ENCODE data around the gene IRF7.
"Not testable (repeated sequence)": the region's sequence is repeated elsewhere in the genome, so short reads cannot be mapped to it uniquely, and the experiment has no call there.

Gene IRF7

GRCh38 chr11:615504-616319 is at the start of gene IRF7:
IRF7 (minus strand) TSS chr11:615950; CDS start chr11:615364, 586 bp downstream.
- peak; percentile 80 for ATAC-seq

DNA sequence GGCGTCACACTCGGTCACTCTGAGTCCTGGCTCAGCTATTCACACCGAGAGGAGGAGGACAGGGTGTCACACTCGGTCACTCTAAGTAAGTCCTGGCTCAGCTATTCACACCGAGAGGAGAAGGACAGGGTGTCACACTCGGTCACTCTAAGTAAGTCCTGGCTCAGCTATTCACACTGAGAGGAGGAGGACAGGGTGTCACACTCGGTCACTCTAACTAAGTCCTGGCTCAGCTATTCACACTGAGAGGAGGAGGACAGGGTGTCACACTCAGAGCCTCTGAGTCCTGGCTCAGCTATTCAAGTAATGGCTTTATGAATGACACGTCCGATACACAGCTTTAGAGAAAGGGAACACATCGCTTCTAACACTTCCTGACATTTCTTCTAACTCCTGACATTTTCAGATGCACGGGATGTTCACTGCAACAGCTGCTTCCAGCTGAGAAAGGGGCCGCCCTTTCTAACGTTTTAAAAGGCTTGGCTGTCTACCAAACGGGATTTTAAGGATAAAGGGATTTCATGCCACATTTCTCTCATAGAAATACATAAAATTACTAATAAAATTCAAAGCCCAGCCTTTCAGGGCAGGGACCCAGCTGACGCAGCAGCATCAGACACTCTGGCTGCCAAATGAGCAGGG is 49.4 kb upstream of the IRF7 start:
- DNase-seq (no peak), ATAC-seq (no peak)
- Mint-ChIP-seq H3K4me1 (peaks cover 7% of the 10 kb centered on the region), H3K27me3 (no peaks in the 10 kb centered on the region), H3K4me3 (no peak overlapping the region), H3K27ac (peak overlapping the region in 1 of 2 donors; percentile 67), H3K9me3 (no peaks in the 10 kb centered on the region)

More at GRCh38 chr11:615504-616319, at the start of gene IRF7:
- DNase-seq = peak; percentile 77 to 87
- no peaks in the 10 kb centered on the region for H3K9me3 Mint-ChIP-seq
- H3K27me3 Mint-ChIP-seq = no peaks in the 10 kb centered on the region
- peak within 1 kb of the TSS; percentile 80 to 86 for H3K4me3 Mint-ChIP-seq
- peaks cover 45% of the 10 kb centered on the region for H3K4me1 Mint-ChIP-seq
- peak within 1 kb of the TSS; percentile 88 to 90 for H3K27ac Mint-ChIP-seq

- Mint-ChIP-seq H3K27ac (no peak overlapping the region), H3K4me1 (peaks cover 7% of the 10 kb centered on the region), H3K27me3 (no peaks in the 10 kb centered on the region), H3K9me3 (no peaks in the 10 kb centered on the region), H3K4me3 (no peak overlapping the region)
- peak in 1 of 2 donors; percentile 41 for DNase-seq
- peak; percentile 79 for ATAC-seq
Observed at GRCh38 chr11:662689-663274, 47.0 kb upstream of the IRF7 start.

DNA sequence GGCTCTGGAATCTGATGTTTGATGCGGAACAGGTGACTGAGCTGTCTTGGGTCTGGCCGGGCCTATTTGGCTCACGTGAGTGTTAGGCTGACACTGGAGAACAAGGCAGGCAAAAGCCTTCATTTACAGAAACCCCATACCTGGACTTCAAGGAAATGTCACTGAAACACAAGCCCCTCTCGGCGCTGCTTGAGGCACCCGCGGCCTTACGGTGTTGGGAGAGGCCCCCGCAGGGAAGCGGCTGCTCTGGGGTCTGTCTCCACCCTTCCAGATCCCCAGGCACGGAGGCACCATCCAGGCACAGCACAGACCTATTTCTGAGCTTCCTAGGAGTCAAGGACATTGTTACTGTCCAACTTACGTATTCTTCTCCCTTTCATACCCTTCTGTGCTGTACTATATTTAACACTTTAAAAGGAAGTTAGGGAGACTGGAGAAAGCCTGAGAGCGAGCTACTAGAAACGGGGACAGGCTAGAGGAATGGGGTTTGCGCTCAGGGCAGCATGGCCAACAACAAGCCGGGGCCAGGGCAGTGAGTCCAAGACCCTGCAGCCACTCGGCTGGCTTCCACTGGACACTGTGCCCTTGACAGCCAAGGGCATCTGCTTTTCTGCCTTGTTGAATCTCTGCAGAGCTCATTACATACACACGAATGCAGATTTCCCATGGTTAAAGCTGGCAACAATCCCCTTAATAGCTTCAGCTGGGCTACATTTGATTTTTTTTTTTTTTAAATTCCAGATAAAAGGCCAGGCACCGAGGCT is 45.1 kb upstream of the IRF7 start:
- H3K27ac Mint-ChIP-seq = no peak overlapping the region
- H3K27me3 Mint-ChIP-seq = no peaks in the 10 kb centered on the region
- no peaks in the 10 kb centered on the region for H3K9me3 Mint-ChIP-seq
- no peak overlapping the region for H3K4me3 Mint-ChIP-seq
- H3K4me1 Mint-ChIP-seq = peaks cover 7% of the 10 kb centered on the region
- DNase-seq = no peak
- no peak for ATAC-seq

DNA sequence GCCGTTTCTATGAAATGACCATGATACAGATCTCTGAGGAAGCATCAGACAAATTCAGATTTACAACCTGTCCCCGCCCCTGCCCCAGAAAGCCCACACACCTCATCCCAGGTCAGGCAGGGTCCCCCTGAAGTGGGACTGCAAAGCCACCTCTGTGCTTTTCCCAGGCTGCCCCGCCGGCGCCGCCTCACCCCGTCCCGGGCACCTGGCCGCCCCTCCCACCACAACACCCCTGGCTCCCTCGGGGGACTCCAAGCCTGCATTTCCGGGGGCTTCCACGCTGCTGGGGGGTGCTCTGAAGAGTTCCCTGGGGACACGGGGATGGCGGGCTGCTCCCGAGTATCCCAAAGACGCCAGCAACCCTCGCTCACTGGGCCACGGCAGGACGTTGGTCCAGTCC is 44.5 kb upstream of the IRF7 start:
- ATAC-seq = no peak
- Mint-ChIP-seq H3K9me3 (no peaks in the 10 kb centered on the region), H3K27me3 (no peaks in the 10 kb centered on the region), H3K4me3 (no peak overlapping the region), H3K4me1 (peaks cover 7% of the 10 kb centered on the region), H3K27ac (no peak overlapping the region)
- no peak for DNase-seq

GRCh38 chr11:659532-660085 is 43.9 kb upstream of the IRF7 start:
- ATAC-seq = no peak
- peaks cover 7% of the 10 kb centered on the region for H3K4me1 Mint-ChIP-seq
- H3K9me3 Mint-ChIP-seq = no peaks in the 10 kb centered on the region
- no peak overlapping the region for H3K4me3 Mint-ChIP-seq
- H3K27me3 Mint-ChIP-seq = no peaks in the 10 kb centered on the region
- no peak for DNase-seq
- no peak overlapping the region for H3K27ac Mint-ChIP-seq

DNA sequence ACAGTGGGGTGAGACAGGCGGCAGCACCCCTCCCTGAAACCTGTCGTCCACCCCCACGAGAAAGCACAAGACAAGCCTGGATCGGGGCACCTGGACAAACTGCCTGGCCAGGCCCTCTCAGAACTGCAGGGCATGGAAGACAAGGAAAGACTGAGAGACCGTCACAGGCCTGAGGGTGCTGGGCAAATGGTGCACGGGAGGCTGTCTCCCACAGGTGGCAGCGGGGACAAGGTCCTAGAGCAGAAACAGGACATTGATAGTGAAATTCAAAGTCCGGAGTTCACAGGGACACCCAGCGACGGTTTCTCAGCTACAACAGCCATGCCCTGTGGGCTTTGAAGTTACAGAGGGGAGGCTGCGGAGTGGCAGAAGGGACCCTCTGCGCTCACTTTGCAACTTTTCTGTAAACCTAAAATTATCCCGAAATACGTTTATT is 42.0 kb upstream of the IRF7 start:
- H3K4me1 Mint-ChIP-seq = peaks cover 4% of the 10 kb centered on the region

GRCh38 chr11:656866-657265 is 41.1 kb upstream of the IRF7 start:
- DNase-seq = no peak
- ATAC-seq = no peak
- H3K27me3 Mint-ChIP-seq = no peaks in the 10 kb centered on the region
- H3K4me3 Mint-ChIP-seq = no peak overlapping the region
- H3K9me3 Mint-ChIP-seq = no peaks in the 10 kb centered on the region
- H3K4me1 Mint-ChIP-seq = no peaks in the 10 kb centered on the region
- H3K27ac Mint-ChIP-seq = no peak overlapping the region

More for the DNA sequence above, 42.0 kb upstream of the IRF7 start:
- Mint-ChIP-seq H3K27ac (peak overlapping the region in 1 of 2 donors; percentile 87), H3K27me3 (no peaks in the 10 kb centered on the region), H3K4me3 (no peak overlapping the region), H3K9me3 (no peaks in the 10 kb centered on the region)
- DNase-seq (no peak), ATAC-seq (no peak)

DNA sequence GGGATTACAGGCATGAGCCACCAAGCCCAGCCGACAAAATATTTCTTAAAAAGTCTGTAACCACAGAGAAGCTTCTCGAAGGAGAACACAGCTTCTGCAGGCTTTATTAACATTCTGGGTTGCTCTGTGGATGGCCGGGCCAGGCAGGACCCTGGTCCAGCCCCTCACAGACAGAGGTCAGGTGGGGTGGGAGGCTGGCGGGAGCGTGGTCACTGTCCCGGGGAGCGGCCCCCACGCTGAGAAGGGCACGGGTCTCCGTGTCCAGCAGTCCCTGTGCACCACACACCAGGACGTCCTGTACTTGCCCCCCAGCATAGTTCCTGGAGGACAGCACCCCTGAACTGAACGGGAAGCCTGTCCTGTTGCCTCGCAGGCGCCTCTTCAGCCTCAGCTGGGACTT is 40.7 kb upstream of the IRF7 start:
- no peaks in the 10 kb centered on the region for H3K9me3 Mint-ChIP-seq
- H3K4me1 Mint-ChIP-seq = no peaks in the 10 kb centered on the region
- ATAC-seq (no peak), DNase-seq (no peak)
- no peaks in the 10 kb centered on the region for H3K27me3 Mint-ChIP-seq
- H3K27ac Mint-ChIP-seq = no peak overlapping the region
- H3K4me3 Mint-ChIP-seq = no peak overlapping the region

DNA sequence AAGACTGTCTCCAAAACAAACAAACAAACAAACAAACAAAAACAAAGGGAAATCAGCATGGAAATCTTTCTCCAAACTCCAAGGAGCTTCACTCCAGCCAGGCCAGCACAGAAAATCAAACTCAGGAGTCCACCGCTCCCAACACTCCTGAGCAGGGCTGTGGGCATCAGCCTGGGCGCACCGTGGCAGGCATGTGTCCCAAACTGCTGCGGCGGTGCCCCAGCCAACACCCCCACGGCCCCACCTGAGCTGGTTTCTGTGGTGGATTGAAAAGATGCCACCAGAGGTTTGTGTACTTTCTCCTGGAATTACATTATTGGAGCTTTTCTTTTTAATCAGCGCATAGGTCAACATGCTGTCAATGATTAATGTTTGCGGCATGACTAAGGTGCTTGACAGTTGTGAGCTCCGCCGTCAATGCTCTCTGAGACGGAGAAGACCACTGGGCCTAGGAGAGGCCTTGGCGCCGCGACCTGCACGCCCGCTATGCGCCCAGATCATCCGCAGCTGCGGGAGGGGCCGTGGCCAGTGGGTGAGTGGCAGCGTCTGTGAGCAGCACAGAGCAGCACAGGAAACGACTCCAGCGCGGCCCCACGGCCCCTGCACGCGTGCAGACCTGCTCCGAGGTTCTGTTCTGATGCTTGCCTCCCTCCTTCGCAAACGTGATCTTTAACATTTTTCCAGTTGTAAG is 39.4 kb upstream of the IRF7 start:
- no peak for ATAC-seq
- Mint-ChIP-seq H3K27me3 (no peaks in the 10 kb centered on the region), H3K9me3 (no peaks in the 10 kb centered on the region), H3K4me1 (no peaks in the 10 kb centered on the region), H3K27ac (no peak overlapping the region), H3K4me3 (no peak overlapping the region)
- DNase-seq = no peak

DNA sequence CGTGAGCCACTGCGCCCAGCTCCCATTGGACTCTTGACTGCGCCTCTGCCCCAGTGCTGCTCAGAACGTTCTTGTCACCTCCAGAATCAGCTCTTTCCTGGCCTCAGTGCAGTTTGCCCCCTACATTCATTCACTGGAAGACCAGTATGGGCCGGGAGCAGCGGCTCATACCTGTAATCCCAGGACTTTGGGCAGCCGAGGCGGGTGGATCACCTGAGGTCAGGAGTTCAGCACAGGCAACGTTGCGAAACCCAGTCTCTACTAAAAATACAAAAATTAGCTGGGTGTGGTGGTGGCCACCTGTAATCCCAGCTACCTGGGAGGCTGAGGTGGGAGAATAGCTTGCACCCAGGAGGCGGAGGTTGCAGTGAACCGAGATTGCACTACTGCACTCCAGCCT is 38.7 kb upstream of the IRF7 start:
- not testable (repeated sequence) for H3K27me3 Mint-ChIP-seq, H3K4me1 Mint-ChIP-seq

GRCh38 chr11:653837-654236 is 38.1 kb upstream of the IRF7 start:
- no peaks in the 10 kb centered on the region for H3K9me3 Mint-ChIP-seq
- no peaks in the 10 kb centered on the region for H3K4me1 Mint-ChIP-seq
- H3K27me3 Mint-ChIP-seq = no peaks in the 10 kb centered on the region
- H3K4me3 Mint-ChIP-seq = no peak overlapping the region
- peak overlapping the region in 1 of 2 donors; percentile 12 for H3K27ac Mint-ChIP-seq
- ATAC-seq (no peak), DNase-seq (no peak)

More for the DNA sequence above, 38.7 kb upstream of the IRF7 start:
- H3K9me3 Mint-ChIP-seq, H3K27ac Mint-ChIP-seq, DNase-seq, ATAC-seq, H3K4me3 Mint-ChIP-seq: not testable (repeated sequence)

DNA sequence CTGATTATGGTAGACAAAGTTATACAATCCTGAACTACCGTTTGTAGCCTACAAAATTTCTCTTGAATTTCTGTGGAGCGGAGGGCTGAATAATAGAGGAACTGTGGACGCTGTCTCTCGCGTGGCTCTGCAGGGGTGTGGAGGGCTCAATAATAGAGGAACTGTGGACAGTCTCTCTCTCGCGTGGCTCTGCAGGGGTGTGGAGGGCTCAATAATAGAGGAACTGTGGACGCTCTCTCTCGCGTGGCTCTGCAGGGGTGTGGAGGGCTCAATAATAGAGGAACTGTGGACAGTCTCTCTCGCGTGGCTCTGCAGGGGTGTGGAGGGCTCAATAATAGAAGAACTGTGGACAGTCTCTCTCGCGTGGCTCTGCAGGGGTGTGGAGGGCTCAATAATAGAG is 37.4 kb upstream of the IRF7 start:
- not testable (repeated sequence) for H3K4me3 Mint-ChIP-seq, DNase-seq, H3K27me3 Mint-ChIP-seq, H3K9me3 Mint-ChIP-seq, H3K4me1 Mint-ChIP-seq, ATAC-seq, H3K27ac Mint-ChIP-seq

DNA sequence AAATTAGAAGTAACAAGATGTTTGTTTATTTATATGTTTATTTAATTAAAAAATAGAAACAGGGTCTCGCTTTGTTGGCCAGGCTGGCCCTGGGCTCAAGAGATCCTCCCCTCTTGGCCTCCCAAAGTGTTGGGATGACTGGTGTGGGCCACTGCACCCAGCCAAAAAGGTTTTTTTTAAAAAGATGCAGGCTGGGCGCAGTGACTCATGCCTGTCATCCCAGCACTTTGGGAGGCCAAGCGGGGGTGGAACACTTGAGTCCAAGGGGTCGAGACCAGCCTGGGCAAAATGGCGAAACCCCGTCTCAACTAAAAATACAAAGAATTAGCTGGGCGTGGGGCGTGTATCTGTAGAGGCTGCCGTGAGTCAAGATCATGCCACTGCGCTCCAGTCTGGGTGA is 34.7 kb upstream of the IRF7 start:
- no peak for ATAC-seq
- Mint-ChIP-seq H3K27ac (no peak overlapping the region), H3K4me1 (peaks cover 3% of the 10 kb centered on the region), H3K4me3 (no peak overlapping the region), H3K9me3 (no peaks in the 10 kb centered on the region), H3K27me3 (no peaks in the 10 kb centered on the region)
- DNase-seq = no peak

GRCh38 chr11:647672-648158 is 32.0 kb upstream of the IRF7 start:
- not testable (repeated sequence) for H3K4me3 Mint-ChIP-seq, H3K9me3 Mint-ChIP-seq, DNase-seq, H3K27me3 Mint-ChIP-seq, ATAC-seq, H3K4me1 Mint-ChIP-seq, H3K27ac Mint-ChIP-seq

Measured in stimulated activated naive CD8-positive, alpha-beta T cell treated with anti-CD3 and anti-CD28 coated beads, Interleukin-15, amount 100 ng/mL, for 72 hours (primary cell).